IPS DF 4.7 (cell line): ENCODE data around the gene GPC3.
"Not testable (repeated sequence)": the region's sequence is repeated elsewhere in the genome, so short reads cannot be mapped to it uniquely, and the experiment has no call there.

Experiments
- DNase-seq: peaks from one replicate; pipeline ENCODE4 v3.0.0-alpha.2; 2013; ENCODE audit warnings: low spot score; ENCODE audit errors: extremely low read depth

GPC3 gene

DNA sequence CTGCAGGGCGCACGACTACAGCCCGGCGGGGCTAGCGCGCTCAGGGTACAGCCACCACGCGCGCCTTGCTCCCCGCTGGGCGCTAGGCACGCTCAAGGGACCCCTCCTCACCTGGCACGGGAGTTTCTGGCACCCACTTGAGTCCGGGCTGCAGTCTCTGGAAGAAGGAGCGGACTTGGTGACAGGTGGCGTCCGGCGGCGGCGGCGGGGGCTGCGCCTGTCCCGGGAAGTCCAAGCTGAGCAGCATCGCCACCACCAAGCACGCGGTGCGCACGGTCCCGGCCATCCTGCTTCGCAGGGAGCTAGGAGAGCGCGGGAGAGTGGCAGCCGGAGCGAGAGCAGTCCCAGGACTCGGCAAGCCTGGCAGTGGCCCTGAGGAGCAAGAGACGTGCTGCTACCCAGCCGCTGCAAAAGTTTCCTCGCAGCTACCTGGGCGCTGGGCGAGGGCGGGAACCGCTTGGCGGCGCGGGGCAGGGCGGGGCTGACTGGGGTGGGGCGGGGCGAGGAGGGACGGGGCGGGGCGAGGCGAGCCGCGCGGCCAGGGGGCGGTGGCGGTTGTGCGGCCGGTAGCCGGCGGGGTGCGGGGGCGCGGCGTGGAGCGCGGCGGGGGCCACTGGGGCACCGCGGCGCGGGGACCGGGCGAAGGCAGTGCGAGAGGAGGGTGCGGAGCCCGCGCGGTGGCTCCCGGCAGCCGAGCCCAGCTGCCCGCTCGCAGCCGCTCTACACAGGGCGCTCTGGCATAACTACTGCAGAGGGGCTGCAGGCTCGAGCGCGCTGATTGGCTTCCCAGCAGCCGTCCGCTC lies at the start of gene GPC3:
Gene GPC3 (minus strand): TSS at position 431 of the 803 bp plus-strand sequence.
- no peak for DNase-seq

DNA sequence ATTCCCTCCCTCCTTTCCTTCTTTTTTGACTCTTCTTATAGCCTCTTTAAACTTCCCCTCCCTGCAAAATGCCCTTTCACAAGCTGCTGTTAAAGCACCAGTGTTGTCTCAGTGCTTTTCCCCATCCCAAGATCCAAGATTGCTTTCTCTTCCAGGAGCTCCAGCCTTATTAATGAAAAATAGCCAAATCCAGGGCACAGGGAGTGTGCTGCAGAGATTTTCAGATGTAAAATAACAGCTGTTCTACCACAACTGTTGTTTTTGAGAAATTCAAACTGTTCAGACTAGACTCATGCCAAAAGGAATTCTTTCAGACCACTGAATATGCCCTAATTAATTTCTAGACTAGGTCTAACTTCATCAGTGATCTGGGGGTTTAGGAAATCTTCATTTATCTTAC lies 47.0 kb upstream of the GPC3 start:
- DNase-seq = no peak

DNA sequence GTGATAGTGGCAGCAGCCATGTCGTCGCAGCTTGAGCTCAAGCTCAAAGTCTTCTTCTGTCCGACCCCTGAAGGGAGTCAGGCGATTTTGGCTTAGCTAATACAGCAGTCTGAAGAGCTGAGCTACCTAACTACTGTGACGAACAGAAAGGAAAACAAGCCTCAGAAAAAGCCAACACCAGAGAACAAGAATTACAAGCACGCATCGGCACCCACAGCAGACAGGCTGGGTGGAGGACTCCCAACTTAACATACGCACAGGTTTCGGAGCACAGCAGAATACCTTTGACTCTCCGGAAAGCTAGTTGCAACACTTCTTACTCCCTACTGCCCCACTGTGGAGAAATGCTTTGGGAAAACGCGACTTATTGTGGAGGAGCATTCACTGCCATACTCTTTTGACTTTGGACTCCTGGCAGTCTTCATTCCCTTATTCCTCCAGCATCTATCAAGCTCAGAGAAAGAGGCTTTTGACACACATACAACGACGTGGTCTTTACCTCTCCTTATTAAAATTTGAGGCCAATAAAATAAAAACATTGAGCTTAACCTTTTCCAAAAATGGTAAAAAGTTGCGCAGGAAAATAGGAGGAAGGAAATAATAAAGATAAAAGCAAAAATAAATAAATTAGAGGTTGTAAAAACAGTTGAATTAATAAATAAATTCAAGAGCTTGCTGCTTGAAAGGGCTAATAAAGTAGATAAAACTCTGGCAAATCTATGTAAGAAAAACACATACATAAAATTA lies 41.3 kb upstream of the GPC3 start:
- no peak for DNase-seq

DNA sequence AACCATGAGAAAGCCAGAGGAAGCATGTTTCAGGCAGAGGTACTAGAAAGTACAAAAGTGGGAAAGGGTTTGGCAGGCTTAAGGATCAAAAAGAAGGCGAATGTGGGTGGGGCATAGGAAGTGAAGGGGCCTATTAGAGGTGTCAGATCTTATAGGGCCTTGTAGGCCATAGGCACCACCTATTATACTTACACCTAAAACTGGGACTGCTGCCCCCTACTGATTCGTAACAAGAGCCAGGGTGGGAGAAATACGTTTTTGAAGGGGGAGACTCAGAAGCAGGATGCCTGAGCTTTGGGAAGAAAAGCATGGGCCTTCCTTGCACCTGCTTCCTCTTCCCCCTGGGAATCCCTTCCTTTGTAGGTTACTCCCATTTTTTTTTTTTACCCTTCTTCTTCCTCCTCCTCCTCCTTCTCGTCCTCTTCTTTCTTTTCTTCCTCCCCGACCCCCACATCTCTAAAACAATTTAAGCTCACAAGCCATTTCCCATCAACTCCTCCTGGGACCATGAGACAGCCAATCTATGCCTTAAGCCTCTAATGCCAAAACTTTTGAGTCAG lies 40.7 kb upstream of the GPC3 start:
- DNase-seq = no peak

DNA sequence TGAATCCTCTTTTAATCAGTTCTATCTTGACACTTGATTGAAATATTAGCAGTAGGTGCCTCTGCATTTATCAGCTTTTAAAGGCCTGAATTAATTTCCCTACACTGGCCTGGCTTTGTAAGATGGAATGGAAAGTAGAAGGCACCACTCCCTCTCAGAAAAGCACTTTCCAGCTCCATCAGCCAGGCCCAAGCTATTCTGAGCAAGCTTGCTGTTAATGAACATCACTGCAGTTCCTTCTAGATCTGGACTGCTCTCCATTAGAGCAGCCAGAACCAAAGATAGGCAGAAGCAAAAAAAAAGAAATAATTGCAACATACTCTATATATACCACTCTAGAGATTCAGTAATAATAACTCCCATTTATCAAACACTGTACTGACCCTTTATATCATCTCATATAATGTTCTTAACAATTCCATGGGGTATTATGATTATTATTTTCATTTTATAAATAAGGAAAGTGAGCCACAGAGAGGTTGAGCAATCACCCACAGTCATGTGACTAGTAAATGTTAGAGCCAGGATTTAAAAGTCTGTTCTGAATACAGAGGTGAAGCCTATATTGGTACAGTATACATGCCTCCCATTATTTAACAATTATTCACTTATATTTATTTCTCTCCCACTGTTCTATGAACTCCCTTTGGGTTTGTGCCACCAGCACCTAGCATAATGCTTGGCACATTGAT lies 39.4 kb upstream of the GPC3 start:
- DNase-seq = no peak

DNA sequence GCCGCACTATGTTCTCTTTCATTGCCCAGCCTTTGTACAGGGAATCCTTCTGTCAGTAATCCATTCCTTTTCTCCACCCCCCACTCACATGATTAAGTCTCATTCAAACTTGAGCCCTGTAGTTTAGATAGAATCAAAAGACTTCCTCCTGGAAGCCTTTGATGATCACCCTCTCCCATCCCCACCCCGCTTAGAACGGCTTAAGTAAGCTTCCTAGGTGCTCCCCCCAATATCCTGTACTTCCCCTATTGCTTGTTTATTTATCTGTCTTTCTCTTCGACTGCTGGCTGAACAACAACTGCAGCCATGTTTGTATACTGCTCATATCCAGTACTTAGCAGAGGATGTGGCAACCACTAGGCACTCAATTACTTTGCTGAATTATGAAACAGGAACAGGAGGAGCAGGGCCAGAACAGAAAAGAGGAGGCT lies 38.5 kb upstream of the GPC3 start:
- DNase-seq = no peak

DNA sequence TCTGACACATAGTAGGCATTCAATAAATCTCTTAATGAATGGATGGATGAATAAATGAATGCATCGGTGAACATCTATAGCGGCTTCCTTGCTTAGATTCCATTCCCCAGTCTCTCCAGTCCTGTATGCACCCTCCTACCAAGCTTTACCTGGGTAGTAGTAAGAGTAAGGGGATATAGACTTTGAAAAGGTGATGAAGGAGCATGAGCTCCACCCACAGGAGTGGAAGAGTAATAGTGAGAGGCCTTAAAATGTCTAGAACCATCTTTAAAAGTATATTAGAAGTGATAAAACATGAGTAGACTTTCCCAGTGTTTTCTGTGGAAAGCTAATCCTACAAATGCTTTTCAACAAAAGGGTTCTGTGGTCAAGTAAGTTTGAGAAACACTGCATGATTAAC lies 35.5 kb upstream of the GPC3 start:
- DNase-seq = no peak

DNA sequence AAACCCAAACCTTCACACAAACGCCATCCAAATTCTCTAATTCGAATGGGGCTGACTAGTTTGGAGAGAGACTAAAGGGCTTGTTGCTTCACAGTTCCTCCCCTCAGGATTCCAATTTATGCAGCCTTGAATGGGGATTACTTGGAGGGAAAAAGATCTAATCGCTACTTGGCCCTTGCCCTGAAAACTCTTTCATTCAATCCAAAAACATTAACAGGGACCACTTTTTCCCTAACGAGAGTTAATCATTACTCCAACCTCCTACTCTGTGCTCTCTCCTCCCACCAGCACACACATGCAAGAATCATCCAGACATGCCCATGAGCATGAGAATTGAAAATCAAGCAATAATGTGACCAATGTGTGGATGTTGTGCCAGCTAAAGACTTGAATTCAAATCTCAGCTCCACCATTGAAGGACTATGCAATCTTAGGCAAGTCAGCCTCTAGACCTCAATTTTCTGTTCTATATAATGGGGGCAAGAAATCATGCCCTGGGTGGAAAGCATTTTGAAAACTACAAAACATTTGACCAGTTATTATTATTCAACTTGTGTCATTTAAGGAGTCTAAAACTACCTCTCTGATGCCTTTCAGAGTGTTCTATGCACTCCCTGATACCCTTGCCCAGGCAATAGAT lies 34.3 kb upstream of the GPC3 start:
- no peak for DNase-seq

DNA sequence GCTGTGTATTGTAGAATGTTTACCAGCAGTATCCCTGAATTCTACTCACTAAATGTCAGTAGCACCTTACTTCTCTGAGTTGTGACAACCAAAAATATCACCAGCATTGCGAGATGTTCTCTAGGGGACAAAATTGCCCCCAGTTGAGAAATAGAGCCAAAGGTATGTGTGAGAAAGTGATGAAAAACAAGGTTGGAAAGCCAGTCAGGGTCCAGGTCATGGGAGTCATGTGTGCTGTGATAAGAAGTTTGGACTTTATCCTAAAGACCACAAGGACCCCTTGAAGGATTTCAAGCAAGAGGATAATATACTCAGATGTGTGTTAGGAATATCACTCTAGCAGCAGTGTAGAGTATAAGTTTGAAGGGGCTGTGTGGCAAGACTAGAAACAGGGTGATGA lies 30.9 kb upstream of the GPC3 start:
- not testable (repeated sequence) for DNase-seq

DNA sequence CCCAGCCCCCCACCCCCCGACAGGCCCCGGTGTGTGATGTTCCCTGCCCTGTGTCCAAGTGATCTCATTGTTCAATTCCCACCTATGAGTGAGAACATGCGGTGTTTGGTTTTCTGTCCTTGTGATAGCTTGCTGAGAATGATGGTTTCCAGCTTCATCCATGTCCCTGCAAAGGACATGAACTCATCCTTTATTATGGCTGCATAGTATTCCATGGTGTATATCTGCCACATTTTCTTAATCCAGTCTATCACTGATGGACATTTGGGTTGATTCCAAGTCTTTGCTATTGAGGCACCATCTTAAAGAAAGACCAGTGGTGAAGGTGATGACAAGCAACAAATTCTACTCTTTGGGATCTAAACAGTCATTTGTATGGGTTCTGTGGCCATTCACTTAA lies 30.1 kb upstream of the GPC3 start:
- DNase-seq = not testable (repeated sequence)

DNA sequence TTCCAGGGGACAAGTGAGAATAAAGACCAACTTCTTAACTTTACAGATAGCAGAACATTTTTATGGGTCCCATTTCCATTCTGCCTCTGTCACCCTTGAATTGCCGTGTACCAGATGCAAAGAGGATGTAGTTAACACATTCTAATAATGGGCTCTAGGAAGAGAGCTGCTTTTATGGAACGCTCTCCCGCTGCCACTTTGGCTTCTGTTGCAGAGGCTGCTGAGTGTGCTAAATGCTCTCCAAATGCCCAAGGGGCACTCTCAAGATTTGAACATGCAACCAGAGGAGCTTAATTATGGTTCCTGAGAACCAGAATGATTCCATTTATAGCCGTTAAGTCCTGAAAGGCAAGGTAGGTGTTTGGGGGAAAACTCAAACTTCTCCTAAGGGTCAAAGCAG lies 28.1 kb upstream of the GPC3 start:
- DNase-seq = no peak

DNA sequence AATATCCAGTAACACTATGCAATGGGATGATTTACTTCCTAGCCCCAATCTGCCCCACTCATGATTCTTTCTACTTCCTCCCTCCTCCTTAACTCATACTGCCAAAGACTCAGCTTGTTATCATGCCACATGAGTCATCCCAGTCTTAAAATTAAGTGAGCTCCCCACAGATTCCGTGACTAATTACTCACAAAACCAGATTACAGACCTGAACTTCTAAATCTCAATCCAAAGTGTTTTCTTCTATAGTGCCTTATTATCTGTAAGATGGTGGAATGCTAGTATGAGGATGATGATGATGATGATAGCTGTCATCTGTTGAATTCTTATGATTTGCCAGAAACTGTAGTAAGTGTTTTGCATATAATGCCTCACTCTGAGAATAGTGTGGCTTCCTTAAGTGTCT lies 27.7 kb upstream of the GPC3 start:
- DNase-seq = no peak

DNA sequence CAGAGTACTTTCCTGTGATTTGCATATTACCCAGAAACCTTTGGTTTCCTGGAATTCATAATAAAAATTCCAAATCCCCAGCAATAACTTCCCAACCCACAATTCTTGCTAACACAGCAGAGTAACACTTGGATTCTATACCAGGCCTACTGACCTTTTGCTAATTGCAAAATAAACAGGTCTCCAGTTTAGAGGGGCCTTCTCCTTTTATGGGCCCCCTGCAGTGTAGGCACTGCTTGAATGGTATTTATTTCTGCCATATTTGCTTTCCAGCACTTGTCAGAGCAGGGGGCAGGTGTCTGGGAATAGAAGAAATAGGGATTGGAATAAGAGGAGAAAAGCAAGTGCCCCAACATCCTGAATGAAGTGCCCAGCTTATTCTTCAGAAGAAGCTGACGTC lies 25.3 kb upstream of the GPC3 start:
- DNase-seq = no peak

DNA sequence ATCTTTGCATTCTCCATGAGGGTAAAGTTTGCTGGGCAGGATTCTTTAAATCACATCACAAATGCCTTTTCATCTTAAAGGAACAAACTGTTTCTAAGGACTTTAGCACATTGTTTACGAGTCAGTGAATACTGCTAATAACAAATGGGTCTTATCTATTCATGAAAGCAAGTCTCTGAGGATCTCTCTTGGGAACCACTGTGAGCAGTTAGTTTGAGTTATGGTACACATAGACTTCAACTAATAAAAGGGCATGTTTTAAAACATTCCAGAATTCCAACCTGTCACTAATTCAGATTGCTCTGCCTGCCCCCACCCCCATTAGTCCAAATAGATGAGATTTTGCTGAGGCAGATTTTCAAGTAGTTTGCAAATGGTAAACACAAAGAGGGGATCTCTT lies 22.3 kb upstream of the GPC3 start:
- DNase-seq = no peak

DNA sequence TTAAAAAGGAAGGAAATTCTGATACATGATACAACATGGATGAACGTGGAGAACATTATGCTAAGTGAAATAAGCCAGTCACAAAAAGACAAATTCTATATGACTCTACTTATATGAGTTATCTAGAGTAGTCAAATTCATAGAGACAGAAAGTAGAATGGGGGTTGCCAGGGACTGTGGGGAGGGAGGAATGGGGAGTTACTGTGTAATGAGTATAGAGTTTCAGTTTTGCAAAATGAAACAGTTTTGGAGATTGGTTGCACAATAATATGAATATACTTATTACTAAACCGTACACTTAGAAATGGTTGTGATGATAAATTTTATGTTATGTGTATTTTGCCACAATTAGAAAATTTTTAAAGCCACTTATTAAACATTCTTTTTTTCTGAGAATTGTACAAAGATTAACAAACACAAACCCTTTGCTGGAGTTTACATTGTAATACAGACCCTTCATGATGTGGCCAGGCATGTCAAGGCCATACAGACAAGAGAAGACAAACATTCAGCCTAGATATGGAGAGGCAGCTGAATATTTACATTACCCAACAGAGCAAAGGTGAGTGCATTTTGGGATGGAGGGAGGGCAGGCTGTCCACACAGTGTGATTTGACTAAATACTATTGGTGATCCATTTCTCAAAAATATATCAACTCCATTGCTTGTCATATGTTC lies 21.2 kb upstream of the GPC3 start:
- DNase-seq = no peak

DNA sequence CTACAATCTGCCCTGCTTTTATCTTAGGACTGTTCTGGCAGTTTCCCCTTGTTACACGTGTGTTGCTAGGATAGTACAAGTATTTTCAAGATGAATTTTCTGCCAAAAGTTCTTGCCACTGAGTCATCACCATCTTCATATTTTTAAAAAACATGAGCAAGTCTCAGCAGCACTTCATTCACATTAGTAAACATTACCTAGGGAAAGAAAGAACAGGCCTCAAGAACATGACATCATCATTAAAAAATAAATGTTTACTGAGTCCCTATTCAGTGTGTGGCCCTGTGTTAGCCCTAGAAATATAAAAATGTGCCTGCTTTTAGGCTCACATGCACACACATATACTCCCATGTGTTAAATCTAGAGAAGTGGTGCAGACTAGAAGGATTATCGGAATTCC lies 18.7 kb upstream of the GPC3 start:
- no peak for DNase-seq

DNA sequence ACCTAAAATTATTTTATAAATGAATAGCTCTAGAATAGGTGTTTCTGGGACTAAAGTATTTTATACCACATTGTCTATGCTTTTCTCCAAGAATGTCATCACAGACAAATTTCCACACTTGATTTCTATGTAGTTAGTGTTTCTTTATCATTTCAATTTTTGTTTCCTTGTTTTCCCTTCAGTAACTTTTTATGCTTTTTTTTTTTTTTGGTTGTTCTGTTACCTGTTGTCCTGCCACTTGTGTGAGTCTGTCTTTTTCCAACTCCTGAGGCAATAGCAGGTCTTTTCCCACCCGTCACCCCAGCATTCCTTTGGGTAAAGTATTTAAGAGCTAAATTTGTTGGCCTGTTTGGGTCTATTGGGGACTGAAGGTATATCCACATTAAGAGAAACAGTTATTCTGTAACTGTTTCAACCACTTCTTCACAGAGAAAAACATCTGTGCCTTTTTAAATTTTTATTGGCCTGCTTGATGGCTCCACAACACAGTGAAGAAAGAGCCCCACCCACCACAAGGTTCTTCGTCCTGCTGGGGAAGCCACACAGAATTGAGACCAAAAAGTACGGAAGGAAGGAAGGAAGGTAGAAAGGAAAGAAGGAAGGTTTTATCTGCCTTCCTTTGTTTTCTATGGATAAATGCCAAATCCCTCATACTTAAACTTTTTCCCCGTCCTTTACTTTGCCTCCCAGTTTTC lies 17.7 kb upstream of the GPC3 start:
- DNase-seq = no peak

DNA sequence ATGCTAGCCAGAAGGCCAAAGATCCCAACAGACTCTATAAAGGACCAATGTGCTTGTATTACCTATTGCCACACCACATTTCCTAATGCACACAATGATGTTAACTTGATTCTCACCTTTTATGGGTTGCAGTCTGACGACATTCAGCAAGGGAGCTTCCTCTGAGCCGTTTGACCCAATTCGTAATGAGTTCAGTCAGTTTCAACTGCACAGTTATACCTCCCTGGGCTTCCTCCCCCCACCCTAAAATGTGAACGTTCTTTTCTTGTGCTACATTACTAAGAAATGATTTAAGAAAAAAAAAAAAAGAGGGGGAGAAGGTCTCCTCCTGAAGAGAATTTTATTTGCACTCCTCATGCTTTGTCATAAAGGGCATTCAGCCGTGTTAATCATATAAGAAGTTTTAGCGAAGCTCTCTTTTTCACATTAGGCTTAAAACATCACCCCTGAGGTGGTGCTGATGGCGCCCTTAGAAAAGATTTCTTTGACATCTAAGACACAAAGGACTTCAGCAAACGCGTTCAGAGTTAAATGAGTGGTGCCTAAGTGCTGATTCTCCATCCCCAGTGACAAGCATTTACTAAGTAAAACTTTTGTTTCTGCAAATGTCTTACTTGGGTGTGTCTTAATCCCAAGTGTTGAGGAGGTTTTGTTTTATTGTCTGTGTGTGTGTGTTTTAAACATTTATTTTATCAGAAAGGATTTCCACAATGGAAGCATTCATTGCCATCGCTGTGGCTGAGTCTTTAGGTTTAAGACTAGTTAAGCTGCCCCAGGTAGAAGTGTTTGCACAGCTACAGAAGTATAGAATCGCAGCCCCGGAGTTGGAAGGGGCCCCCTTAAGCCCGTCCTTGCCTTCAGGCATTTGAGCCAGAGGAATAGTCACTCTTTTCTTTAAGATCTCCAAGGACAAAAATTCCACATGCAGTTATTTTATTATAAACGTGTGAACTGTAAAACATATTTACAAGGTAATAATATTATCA lies 15.2 kb upstream of the GPC3 start:
- DNase-seq = no peak
